Measurements from ENCODE around the gene CHST12. TPM values are rescaled to one million over a fixed set of nuclear protein-coding genes. Genes with fewer than 3 reads are reported as not detected.

Gene CHST12
- total and polyA plus RNA-seq, 4 donors = 14.7 to 30.9 (median 16.8) TPM

DNA sequence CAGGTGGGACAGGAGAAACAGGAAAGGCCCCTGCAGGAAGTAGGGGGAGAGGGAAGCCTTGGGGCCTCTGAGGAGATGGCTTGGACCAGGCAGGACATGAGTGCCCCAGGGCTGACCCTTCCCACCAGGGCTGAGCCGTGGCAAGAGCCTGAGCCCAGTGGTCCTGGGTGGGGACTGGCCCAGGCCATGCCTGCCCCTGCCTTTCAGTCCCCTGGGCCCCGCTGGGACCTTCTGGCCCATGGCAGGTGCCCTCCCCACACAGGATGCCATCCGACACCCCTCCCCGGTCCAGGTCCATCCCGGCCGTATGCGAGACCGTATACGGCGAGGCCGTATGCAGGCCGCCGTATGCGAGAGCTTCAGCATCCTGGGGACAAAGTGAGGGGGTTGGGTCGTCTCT is 70.8 kb downstream of the CHST12 start:
- TF ChIP-seq CTCF (IDR thresholded peaks at IDR 0.05; ENCODE audit: control extremely low read depth, extremely low read depth) = no peak
- WGBS, 2 donors = 81 to 85% methylated on average over 15 of the region's 15 CpGs
- Histone ChIP-seq H3K9ac (ENCODE audit: insufficient read depth in 1 of 2, low read length in 2 of 2) (no peak overlapping the region), H3K4me3 (no peak overlapping the region), H3K9me3 (ENCODE audit: control insufficient read depth in 4 of 4, insufficient read depth in 3 of 4, low read length in 3 of 4) (no peaks in the 10 kb centered on the region), H3K4me1 (ENCODE audit: control insufficient read depth in 5 of 5, insufficient read depth in 5 of 5, low read length in 5 of 5) (peaks cover 0 to 20% (median 12%) of the 10 kb centered on the region in 5 donors), H3K36me3 (ENCODE audit: control insufficient read depth in 4 of 4, insufficient read depth in 4 of 4, low read length in 4 of 4) (no peaks in the 10 kb centered on the region), H3K27ac (ENCODE audit: low read depth in 1 of 2, low read length in 1 of 2) (no peak overlapping the region), H3K27me3 (ENCODE audit: control insufficient read depth in 3 of 3, insufficient read depth in 3 of 3, low read length in 2 of 3) (no peaks in the 10 kb centered on the region)
- no peak for DNase-seq
- ATAC-seq (ENCODE audit: insufficient read depth, low FRiP score) = no peak

DNA sequence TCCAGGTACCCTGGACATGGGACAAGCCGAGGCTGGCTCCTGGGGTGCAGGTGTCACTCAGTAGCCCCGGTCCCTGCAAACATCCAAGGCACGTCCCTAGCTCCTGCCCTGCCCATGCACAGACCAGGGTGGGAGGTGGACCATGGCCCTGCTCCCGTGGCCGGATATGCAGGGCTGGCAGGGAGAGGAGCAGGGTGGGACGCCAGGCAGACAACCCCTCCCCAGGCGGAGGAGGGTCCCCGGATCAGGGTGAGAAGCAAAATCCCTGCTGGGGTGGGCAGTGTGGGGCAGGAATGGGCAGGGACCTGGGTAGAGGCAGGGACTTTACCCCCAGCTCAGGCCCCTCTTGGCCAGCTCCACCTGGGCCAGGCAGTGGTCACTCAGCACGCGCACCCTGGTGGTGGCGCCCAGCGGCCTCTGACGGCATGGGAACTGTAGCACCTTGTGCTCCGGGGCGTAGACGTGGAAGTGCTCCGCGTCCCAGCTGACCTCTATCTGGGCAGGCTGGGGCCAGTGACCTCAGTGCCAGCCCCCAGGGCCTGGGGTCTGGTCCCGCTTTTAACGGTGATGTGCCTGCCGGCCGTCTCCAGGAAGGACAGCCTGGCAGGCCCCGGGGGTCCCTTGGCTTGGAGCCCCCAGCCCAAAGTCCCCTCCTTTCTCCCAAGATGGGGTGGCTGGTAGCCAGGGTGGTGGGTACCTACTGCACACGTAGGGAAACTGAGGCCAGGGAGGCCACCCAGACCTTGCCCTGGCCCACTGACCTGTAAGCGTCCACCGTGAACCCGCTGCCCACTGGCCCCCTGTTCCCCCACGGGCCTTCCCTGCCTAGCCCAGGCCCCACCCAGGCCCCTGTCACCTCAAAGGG is 71.6 kb downstream of the CHST12 start:
- Histone ChIP-seq H3K36me3 (ENCODE audit: control insufficient read depth in 4 of 4, insufficient read depth in 4 of 4, low read length in 4 of 4) (no peaks in the 10 kb centered on the region), H3K27me3 (ENCODE audit: control insufficient read depth in 3 of 3, insufficient read depth in 3 of 3, low read length in 2 of 3) (peaks cover 0 to 1% (median 0%) of the 10 kb centered on the region in 3 donors), H3K27ac (ENCODE audit: low read depth in 1 of 2, low read length in 1 of 2) (no peak overlapping the region), H3K4me3 (no peak overlapping the region), H3K9me3 (ENCODE audit: control insufficient read depth in 4 of 4, insufficient read depth in 3 of 4, low read length in 3 of 4) (no peaks in the 10 kb centered on the region), H3K4me1 (ENCODE audit: control insufficient read depth in 5 of 5, insufficient read depth in 5 of 5, low read length in 5 of 5) (peaks cover 0 to 20% (median 12%) of the 10 kb centered on the region in 5 donors), H3K9ac (ENCODE audit: insufficient read depth in 1 of 2, low read length in 2 of 2) (no peak overlapping the region)
- no peak for ATAC-seq (ENCODE audit: insufficient read depth, low FRiP score)
- no peak for DNase-seq
- TF ChIP-seq CTCF (IDR thresholded peaks at IDR 0.05; ENCODE audit: control extremely low read depth, extremely low read depth) = no peak
- WGBS, 2 donors = 89 to 95% methylated on average over 25 to 28 of the region's 28 CpGs

- H3K4me3 ChIP-seq = no peak overlapping the region
- no peak for TF ChIP-seq CTCF (IDR thresholded peaks at IDR 0.05; ENCODE audit: control extremely low read depth, extremely low read depth)
- no peaks in the 10 kb centered on the region for H3K9me3 ChIP-seq (ENCODE audit: control insufficient read depth in 4 of 4, insufficient read depth in 3 of 4, low read length in 3 of 4)
- H3K4me1 ChIP-seq (ENCODE audit: control insufficient read depth in 5 of 5, insufficient read depth in 5 of 5, low read length in 5 of 5) = peaks cover 0 to 22% (median 12%) of the 10 kb centered on the region in 5 donors
- 94 to 98% methylated on average over 18 of the region's 18 CpGs for WGBS, 2 donors
- H3K36me3 ChIP-seq (ENCODE audit: control insufficient read depth in 4 of 4, insufficient read depth in 4 of 4, low read length in 4 of 4) = no peaks in the 10 kb centered on the region
- H3K27me3 ChIP-seq (ENCODE audit: control insufficient read depth in 3 of 3, insufficient read depth in 3 of 3, low read length in 2 of 3) = peaks cover 0 to 7% (median 0%) of the 10 kb centered on the region in 3 donors
- no peak overlapping the region for H3K27ac ChIP-seq (ENCODE audit: low read depth in 1 of 2, low read length in 1 of 2)
- DNase-seq (no peak), ATAC-seq (ENCODE audit: insufficient read depth, low FRiP score) (no peak)
- no peak overlapping the region for H3K9ac ChIP-seq (ENCODE audit: insufficient read depth in 1 of 2, low read length in 2 of 2)
Observed at GRCh38 chr7:2475678-2476015, 72.2 kb downstream of the CHST12 start.
